OCI-LY3 (cell line): ENCODE data around the gene HHLA2.
"Not testable (repeated sequence)": the region's sequence is repeated elsewhere in the genome, so short reads cannot be mapped to it uniquely, and the experiment has no call there.

Experiments used
- H2AFZ ChIP-seq: fragments of 200-600, 300-600 bp; shearing (Covaris generic); 2 replicates; pipeline ENCODE4 v1.6.0; 2014; ENCODE audit warnings: antibody characterized with exemption, low read depth, low read length
- H3K27ac ChIP-seq: fragments of 200-600, 300-600 bp; sonication (generic); 2 replicates; pipeline ENCODE4 v1.5.1; 2014; ENCODE audit warnings: mild to moderate bottlenecking, low read length, moderate library complexity, mixed read lengths
- H3K27me3 ChIP-seq: fragments of 200-600, 300-600 bp; sonication (generic); 2 replicates; pipeline ENCODE4 v1.6.1; 2014; ENCODE audit warnings: low read depth, low read length, mixed read lengths
- H3K36me3 ChIP-seq: fragments of 200-600, 300-600 bp; sonication (generic); replicated peaks from 2 replicates; pipeline ENCODE3; 2014; ENCODE audit warnings: low read depth, low read length, mixed read lengths
- H3K4me1 ChIP-seq: fragments of 300-600, 200-600 bp; sonication (generic); 2 replicates; pipeline ENCODE4 v1.6.1; 2014; ENCODE audit warnings: low read length, mixed read lengths
- H3K4me2 ChIP-seq: fragments of 200-600, 300-600 bp; sonication (generic); 2 replicates; pipeline ENCODE4 v1.6.1; 2014; ENCODE audit warnings: low read length, mixed read lengths
- H3K4me3 ChIP-seq: fragments of 300-600, 200-600 bp; sonication (generic); 2 replicates; pipeline ENCODE4 v1.5.1; 2014; ENCODE audit warnings: antibody characterized with exemption, mild to moderate bottlenecking, low read length, moderate library complexity
- H3K79me2 ChIP-seq: fragments of 300-600, 200-600 bp; shearing (Covaris generic); 2 replicates; pipeline ENCODE4 v1.6.1; 2014; ENCODE audit warnings: mild to moderate bottlenecking, low read length, mixed read lengths
- H3K9ac ChIP-seq: fragments of 300-600, 200-600 bp; shearing (Covaris generic); 2 replicates; pipeline ENCODE4 v1.6.0; 2014; ENCODE audit warnings: mild to moderate bottlenecking, low read length, moderate library complexity
- H3K9me3 ChIP-seq: fragments of 200-600, 300-600 bp; shearing (Covaris generic); 2 replicates; pipeline ENCODE4 v1.6.1; 2014; ENCODE audit warnings: low read length, mixed read lengths; ENCODE audit not compliant: insufficient read depth
- H4K20me1 ChIP-seq: fragments of 200-600, 300-600 bp; sonication (generic); 2 replicates; pipeline ENCODE4 v1.6.1; 2016; ENCODE audit warnings: low read length, mixed read lengths; ENCODE audit not compliant: insufficient read depth
- EZH2phosphoT487 ChIP-seq: fragments of 200-600 bp; shearing (Covaris generic); IDR thresholded peaks from 2 replicates; pipeline ENCODE4 v1.6.1; 2018; ENCODE audit warnings: antibody characterized with exemption, mixed run types, low read depth
- TF ChIP-seq, protein P1 (sequence below): fragments of 200-600, 300-600 bp; sonication (generic); IDR thresholded peaks from 2 replicates; pipeline ENCODE4 v1.5.1; 2014; ENCODE audit warnings: antibody characterized with exemption, low read length, low read depth

Gene HHLA2

DNA sequence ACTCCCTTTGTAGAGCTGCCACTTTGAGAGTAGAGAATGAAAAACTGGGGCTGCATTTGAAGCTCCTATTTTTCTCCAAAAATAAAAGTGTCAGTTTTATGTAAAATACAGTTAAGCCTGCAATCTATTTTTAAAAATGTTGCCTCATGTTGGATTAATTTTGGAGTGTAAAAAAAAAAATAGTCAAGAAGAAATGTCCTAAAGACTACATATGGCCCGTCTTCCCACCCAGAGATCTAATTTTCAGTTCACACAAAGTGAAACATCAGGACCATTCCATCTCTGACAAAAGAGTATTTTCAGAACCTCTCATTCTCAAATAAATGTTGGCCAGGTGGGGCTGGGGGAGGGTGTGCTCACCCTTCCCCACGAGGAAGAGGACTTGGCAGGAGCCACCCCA lies 62.7 kb downstream of the HHLA2 start:
- H3K27ac ChIP-seq = no peak overlapping the region
- H3K36me3 ChIP-seq = no peaks in the 10 kb centered on the region
- H3K27me3 ChIP-seq = no peaks in the 10 kb centered on the region
- H3K79me2 ChIP-seq = no peaks in the 10 kb centered on the region
- H2AFZ ChIP-seq = no peak overlapping the region
- H4K20me1 ChIP-seq = no peaks in the 10 kb centered on the region
- H3K4me2 ChIP-seq = no peak overlapping the region
- H3K4me1 ChIP-seq = no peaks in the 10 kb centered on the region
- H3K4me3 ChIP-seq = no peak overlapping the region
- H3K9ac ChIP-seq = no peak overlapping the region
- TF ChIP-seq, protein P1, sequence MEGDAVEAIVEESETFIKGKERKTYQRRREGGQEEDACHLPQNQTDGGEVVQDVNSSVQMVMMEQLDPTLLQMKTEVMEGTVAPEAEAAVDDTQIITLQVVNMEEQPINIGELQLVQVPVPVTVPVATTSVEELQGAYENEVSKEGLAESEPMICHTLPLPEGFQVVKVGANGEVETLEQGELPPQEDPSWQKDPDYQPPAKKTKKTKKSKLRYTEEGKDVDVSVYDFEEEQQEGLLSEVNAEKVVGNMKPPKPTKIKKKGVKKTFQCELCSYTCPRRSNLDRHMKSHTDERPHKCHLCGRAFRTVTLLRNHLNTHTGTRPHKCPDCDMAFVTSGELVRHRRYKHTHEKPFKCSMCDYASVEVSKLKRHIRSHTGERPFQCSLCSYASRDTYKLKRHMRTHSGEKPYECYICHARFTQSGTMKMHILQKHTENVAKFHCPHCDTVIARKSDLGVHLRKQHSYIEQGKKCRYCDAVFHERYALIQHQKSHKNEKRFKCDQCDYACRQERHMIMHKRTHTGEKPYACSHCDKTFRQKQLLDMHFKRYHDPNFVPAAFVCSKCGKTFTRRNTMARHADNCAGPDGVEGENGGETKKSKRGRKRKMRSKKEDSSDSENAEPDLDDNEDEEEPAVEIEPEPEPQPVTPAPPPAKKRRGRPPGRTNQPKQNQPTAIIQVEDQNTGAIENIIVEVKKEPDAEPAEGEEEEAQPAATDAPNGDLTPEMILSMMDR = no peak
- TF ChIP-seq EZH2phosphoT487 = no peak
- no peaks in the 10 kb centered on the region for H3K9me3 ChIP-seq

GRCh38 chr3:108376026-108376425 lies 79.7 kb downstream of the HHLA2 start:
- Histone ChIP-seq H3K79me2 (no peaks in the 10 kb centered on the region), H3K9me3 (no peaks in the 10 kb centered on the region), H3K4me3 (no peak overlapping the region), H3K9ac (no peak overlapping the region), H3K36me3 (no peaks in the 10 kb centered on the region), H3K4me2 (no peak overlapping the region), H3K4me1 (no peaks in the 10 kb centered on the region), H3K27ac (no peak overlapping the region), H4K20me1 (no peaks in the 10 kb centered on the region), H3K27me3 (no peaks in the 10 kb centered on the region), H2AFZ (no peak overlapping the region)
- no peak for TF ChIP-seq EZH2phosphoT487
- TF ChIP-seq, protein P1 = no peak

DNA sequence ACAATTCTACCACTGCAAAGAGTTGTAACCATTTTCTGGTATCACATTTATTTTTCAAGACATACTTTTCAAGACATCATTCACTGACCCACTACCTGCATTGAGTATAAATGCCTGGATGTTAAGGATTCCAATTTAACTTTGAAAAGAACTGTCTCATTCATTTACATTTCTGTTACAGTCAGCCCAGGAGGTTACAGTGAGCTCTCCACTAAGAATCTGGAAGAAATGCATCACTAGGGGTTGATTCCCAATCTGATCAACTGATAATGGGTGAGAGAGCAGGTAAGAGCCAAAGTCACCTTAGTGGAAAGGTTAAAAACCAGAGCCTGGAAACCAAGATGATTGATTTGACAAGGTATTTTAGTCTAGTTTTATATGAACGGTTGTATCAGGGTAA lies 81.0 kb downstream of the HHLA2 start:
- Histone ChIP-seq H2AFZ (no peak overlapping the region), H3K4me1 (no peaks in the 10 kb centered on the region), H3K9me3 (no peaks in the 10 kb centered on the region), H3K79me2 (no peaks in the 10 kb centered on the region), H4K20me1 (no peaks in the 10 kb centered on the region), H3K9ac (no peak overlapping the region), H3K27ac (no peak overlapping the region), H3K4me2 (no peak overlapping the region), H3K4me3 (no peak overlapping the region), H3K27me3 (no peaks in the 10 kb centered on the region), H3K36me3 (no peaks in the 10 kb centered on the region)
- no peak for TF ChIP-seq EZH2phosphoT487
- TF ChIP-seq, protein P1 = no peak

- Histone ChIP-seq H3K27me3 (no peaks in the 10 kb centered on the region), H3K4me2 (no peak overlapping the region), H3K79me2 (no peaks in the 10 kb centered on the region), H3K36me3 (no peaks in the 10 kb centered on the region), H2AFZ (no peak overlapping the region), H3K4me3 (no peak overlapping the region), H3K27ac (no peak overlapping the region), H3K9me3 (no peaks in the 10 kb centered on the region), H3K9ac (no peak overlapping the region), H3K4me1 (no peaks in the 10 kb centered on the region), H4K20me1 (no peaks in the 10 kb centered on the region)
- TF ChIP-seq, protein P1 = no peak
- TF ChIP-seq EZH2phosphoT487 = no peak
Measured at GRCh38 chr3:108378153-108378951, 82.0 kb downstream of the HHLA2 start.

DNA sequence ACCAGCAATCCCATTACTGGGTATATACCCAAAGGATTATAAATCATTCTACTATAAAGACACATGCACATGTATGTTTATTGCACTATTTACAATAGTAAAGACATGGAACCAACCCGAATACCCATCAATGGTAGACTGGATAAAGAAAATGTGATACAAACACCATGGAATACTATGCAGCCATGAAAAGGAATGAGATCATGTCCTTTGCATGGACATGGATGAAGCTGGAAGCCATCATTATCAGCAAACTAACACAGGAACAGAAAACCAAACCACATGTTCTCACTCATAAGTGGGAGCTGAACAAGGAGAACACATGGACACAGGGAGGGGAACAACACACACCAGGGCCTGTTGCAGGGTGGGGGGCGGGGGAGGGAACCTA lies 82.6 kb downstream of the HHLA2 start:
- H3K27me3 ChIP-seq, H3K9ac ChIP-seq, H3K36me3 ChIP-seq, H4K20me1 ChIP-seq, H3K9me3 ChIP-seq, H3K4me1 ChIP-seq, H3K79me2 ChIP-seq, H3K27ac ChIP-seq, H2AFZ ChIP-seq, H3K4me2 ChIP-seq, H3K4me3 ChIP-seq: not testable (repeated sequence)
